Subcutaneous adipose tissue (tissue), 4 donors: ENCODE data around the gene LTA. TPM values are rescaled to one million over a fixed set of nuclear protein-coding genes. Genes with fewer than 3 reads are reported as not detected.

ENCODE experiments used
- CTCF ChIP-seq: fragments of 450-650 bp; IDR thresholded peaks from one replicate; pipeline ENCODE4 v1.5.1; 2016; ENCODE audit warnings: low read depth, mild to moderate bottlenecking, control low read depth, antibody characterized with exemption, moderate library complexity
- total RNA-seq, 4 donors: library from RNA; depleted of rRNA; stranded (reverse); fragments of >200 nt; gene quantifications; one replicate each; pipeline ENCODE4 v1.1.0, GENCODE V29; 2016

The LTA gene
- not detected for total RNA-seq

DNA sequence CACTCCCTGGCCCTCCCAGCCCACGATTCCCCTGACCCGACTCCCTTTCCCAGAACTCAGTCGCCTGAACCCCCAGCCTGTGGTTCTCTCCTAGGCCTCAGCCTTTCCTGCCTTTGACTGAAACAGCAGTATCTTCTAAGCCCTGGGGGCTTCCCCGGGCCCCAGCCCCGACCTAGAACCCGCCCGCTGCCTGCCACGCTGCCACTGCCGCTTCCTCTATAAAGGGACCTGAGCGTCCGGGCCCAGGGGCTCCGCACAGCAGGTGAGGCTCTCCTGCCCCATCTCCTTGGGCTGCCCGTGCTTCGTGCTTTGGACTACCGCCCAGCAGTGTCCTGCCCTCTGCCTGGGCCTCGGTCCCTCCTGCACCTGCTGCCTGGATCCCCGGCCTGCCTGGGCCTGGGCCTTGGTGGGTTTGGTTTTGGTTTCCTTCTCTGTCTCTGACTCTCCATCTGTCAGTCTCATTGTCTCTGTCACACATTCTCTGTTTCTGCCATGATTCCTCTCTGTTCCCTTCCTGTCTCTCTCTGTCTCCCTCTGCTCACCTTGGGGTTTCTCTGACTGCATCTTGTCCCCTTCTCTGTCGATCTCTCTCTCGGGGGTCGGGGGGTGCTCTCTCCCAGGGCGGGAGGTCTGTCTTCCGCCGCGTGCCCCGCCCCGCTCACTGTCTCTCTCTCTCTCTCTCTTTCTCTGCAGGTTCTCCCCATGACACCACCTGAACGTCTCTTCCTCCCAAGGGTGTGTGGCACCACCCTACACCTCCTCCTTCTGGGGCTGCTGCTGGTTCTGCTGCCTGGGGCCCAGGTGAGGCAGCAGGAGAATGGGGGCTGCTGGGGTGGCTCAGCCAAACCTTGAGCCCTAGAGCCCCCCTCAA, at the start of gene LTA:
Gene LTA (plus strand): TSS at position 249 of the 871 bp plus-strand sequence. CDS start 454 bp downstream, at position 703.
- TF ChIP-seq CTCF: no peak

GRCh38 chr6:31525553-31525931, 46.5 kb upstream of the LTA start:
- no peak for TF ChIP-seq CTCF

GRCh38 chr6:31525932-31526591, 46.0 kb upstream of the LTA start:
- no peak for TF ChIP-seq CTCF

DNA sequence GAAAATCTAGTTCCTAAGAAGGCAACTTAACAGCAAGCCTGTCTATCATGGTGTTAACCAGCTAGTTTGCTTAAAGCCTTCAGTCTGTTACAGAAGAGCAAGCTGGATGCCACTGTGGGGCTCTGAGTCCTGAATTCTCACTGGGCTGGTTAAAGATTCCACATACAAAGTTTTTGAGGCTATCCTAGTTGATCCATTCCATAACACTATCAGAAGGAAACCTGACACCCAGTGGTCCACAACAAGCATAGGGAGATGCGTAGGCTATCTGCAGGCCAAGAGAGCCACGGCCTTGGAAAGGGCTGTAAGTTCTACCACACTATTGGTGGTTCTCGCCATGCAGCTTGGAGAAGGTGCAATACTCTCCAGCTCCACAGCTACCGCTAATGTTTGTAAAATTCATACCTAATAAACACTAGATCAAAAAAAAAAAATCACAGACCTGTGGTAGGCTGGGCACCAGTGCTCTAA, 43.7 kb upstream of the LTA start:
- no peak for TF ChIP-seq CTCF

DNA sequence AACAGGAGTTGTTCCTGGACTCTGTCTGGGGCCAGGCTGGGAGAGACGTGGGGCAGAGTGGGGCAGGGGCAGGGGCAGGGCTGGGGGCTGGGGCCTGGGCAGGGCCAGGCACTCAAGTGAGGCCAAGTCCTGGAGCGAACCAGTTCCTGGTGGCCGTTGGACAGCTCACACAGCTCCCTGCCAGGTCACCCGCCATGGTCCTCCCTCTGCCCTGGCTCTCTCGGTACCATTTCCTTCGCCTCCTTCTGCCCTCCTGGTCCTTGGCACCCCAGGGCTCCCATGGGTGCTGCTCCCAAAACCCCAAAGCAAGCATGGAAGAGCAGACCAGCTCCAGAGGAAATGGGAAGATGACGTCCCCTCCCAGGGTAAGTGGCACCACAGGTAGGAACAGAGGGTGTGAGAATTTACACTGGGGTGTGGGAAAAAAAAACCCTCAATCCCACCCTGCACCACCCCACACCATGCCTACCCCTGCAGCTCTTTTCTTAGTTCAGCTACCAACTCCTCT, 43.2 kb upstream of the LTA start, which contains the start of gene MCCD1:
Gene MCCD1 (plus strand): TSS at position 142 of the 508 bp plus-strand sequence. CDS start 53 bp downstream, at position 195.
- TF ChIP-seq CTCF: no peak

GRCh38 chr6:31529329-31530150, 42.5 kb upstream of the LTA start:
- no peak for TF ChIP-seq CTCF
